Smooth muscle cell (in vitro differentiated cells): ENCODE data around the gene ADAMTS20. TPM values are rescaled to one million over a fixed set of nuclear protein-coding genes. Genes with fewer than 3 reads are reported as not detected.

ENCODE experiments used
- DNase-seq: peaks from one replicate; lab custom pipeline; 2025; ENCODE audit not compliant: unreplicated experiment; lab: John Stamatoyannopoulos, UW
- H2AFZ ChIP-seq: fragments of 200-600 bp; sonication (generic); 2 replicates; pipeline ENCODE4 v1.6.0; 2016; ENCODE audit warnings: antibody characterized with exemption, low read depth, mild to moderate bottlenecking
- H3F3A ChIP-seq: fragments of 200-600 bp; sonication (generic); 2 replicates; pipeline ENCODE4 v1.6.0; 2017; ENCODE audit warnings: antibody characterized with exemption, low read depth
- H3K27ac ChIP-seq: fragments of 200-600 bp; sonication (generic); 2 replicates; pipeline ENCODE4 v1.5.1; 2016; ENCODE audit warnings: low read depth, mild to moderate bottlenecking
- H3K27me3 ChIP-seq: fragments of 200-600 bp; sonication (generic); 2 replicates; pipeline ENCODE4 v1.6.1; 2016; ENCODE audit warnings: low read depth, mild to moderate bottlenecking
- H3K36me3 ChIP-seq: fragments of 200-600 bp; sonication (generic); 2 replicates; pipeline ENCODE4 v1.5.1; 2016; ENCODE audit warnings: low read depth
- H3K4me1 ChIP-seq: fragments of 200-600 bp; sonication (generic); 2 replicates; pipeline ENCODE4 v1.5.1; 2016; ENCODE audit warnings: low read depth
- H3K4me2 ChIP-seq: fragments of 200-600 bp; sonication (generic); 2 replicates; pipeline ENCODE4 v1.6.0; 2016; ENCODE audit warnings: mild to moderate bottlenecking
- H3K4me3 ChIP-seq: fragments of 200-600 bp; sonication (generic); 2 replicates; pipeline ENCODE4 v1.5.1; 2016; ENCODE audit warnings: mild to moderate bottlenecking
- H3K79me2 ChIP-seq: fragments of 200-600 bp; sonication (generic); 2 replicates; pipeline ENCODE4 v1.6.0; 2016; ENCODE audit warnings: low read depth, mild to moderate bottlenecking
- H3K9ac ChIP-seq: fragments of 200-600 bp; sonication (generic); 2 replicates; pipeline ENCODE4 v1.6.0; 2016; ENCODE audit warnings: low read depth
- H3K9me3 ChIP-seq: fragments of 200-600 bp; sonication (generic); replicated peaks from 2 replicates; pipeline ENCODE4 v1.5.1; 2016; ENCODE audit warnings: low read depth
- H4K20me1 ChIP-seq: fragments of 200-600 bp; sonication (generic); 2 replicates; pipeline ENCODE4 v1.6.0; 2016; ENCODE audit warnings: low read depth
- CTCF ChIP-seq: fragments of 200-600 bp; sonication (generic); IDR thresholded peaks from 2 replicates; pipeline ENCODE4 v1.5.1; 2017; ENCODE audit warnings: borderline replicate concordance, mild to moderate bottlenecking, antibody characterized with exemption; ENCODE audit not compliant: insufficient read depth, poor library complexity, severe bottlenecking
- WGBS: methylation state at CpG from one replicate; pipeline ENCODE4 v1.1.7; 2016; ENCODE audit warnings: low lambda C conversion rate; 5-methylcytosine and 5-hydroxymethylcytosine counted together
- polyA plus RNA-seq: library from polyadenylated mRNA; unstranded; fragments of >200 nt; fragmentation: Nextera tagmentation; extraction: Ambion mirVana; gene quantifications from 2 replicates; pipeline ENCODE4 v1.2.1, GENCODE V29; 2016
- total RNA-seq: library from RNA; depleted of rRNA; stranded (reverse); fragments of >200 nt; gene quantifications from 2 replicates; pipeline ENCODE4 v1.2.3, GENCODE V29; 2014

The ADAMTS20 gene
- total and polyA plus RNA-seq, 2 experiments from 2014 or later: 1.4 to 4.2 TPM

- H3K27ac ChIP-seq: peak overlapping the region; percentile 70
- no peak for TF ChIP-seq CTCF
- no peak overlapping the region for H2AFZ ChIP-seq
- H3K79me2 ChIP-seq: no peaks in the 10 kb centered on the region
- no peaks in the 10 kb centered on the region for H3K27me3 ChIP-seq
- H3K9me3 ChIP-seq: no peaks in the 10 kb centered on the region
- H3K4me2 ChIP-seq: peak overlapping the region; percentile 68
- WGBS: 38% methylated on average over 2 of the region's 2 CpGs
- no peak overlapping the region for H3K4me3 ChIP-seq
- peaks cover 10% of the 10 kb centered on the region for H3K4me1 ChIP-seq
- no peaks in the 10 kb centered on the region for H4K20me1 ChIP-seq
- no peaks in the 10 kb centered on the region for H3K36me3 ChIP-seq
- no peak overlapping the region for H3K9ac ChIP-seq
- DNase-seq: no peak
- peaks cover 13% of the 10 kb centered on the region for H3F3A ChIP-seq
Measured at GRCh38 chr12:43333644-43334043, 218.4 kb downstream of the ADAMTS20 start.

GRCh38 chr12:43332977-43333640 lies 218.9 kb downstream of the ADAMTS20 start:
- H3K4me3 ChIP-seq: no peak overlapping the region
- H3K4me1 ChIP-seq: peaks cover 7% of the 10 kb centered on the region
- no peak overlapping the region for H2AFZ ChIP-seq
- no peak for TF ChIP-seq CTCF
- no peaks in the 10 kb centered on the region for H3K79me2 ChIP-seq
- no peaks in the 10 kb centered on the region for H3K36me3 ChIP-seq
- 1% methylated on average over 2 of the region's 2 CpGs for WGBS
- H4K20me1 ChIP-seq: no peaks in the 10 kb centered on the region
- peak overlapping the region; percentile 70 for H3K27ac ChIP-seq
- H3K27me3 ChIP-seq: no peaks in the 10 kb centered on the region
- H3K9me3 ChIP-seq: no peaks in the 10 kb centered on the region
- no peak for DNase-seq
- H3K4me2 ChIP-seq: peak overlapping the region; percentile 68
- H3K9ac ChIP-seq: no peak overlapping the region
- peaks cover 10% of the 10 kb centered on the region for H3F3A ChIP-seq

- Histone ChIP-seq H2AFZ (no peak overlapping the region), H3K4me3 (no peak overlapping the region), H3K9me3 (no peaks in the 10 kb centered on the region), H3F3A (peaks cover 10% of the 10 kb centered on the region), H3K4me1 (peaks cover 7% of the 10 kb centered on the region), H3K27me3 (no peaks in the 10 kb centered on the region), H3K79me2 (no peaks in the 10 kb centered on the region), H3K36me3 (no peaks in the 10 kb centered on the region), H3K9ac (no peak overlapping the region), H3K27ac (peak overlapping the region; percentile 70), H3K4me2 (no peak overlapping the region), H4K20me1 (no peaks in the 10 kb centered on the region)
- TF ChIP-seq CTCF: no peak
- 85% methylated on average over 3 of the region's 3 CpGs for WGBS
- no peak for DNase-seq
Measured at GRCh38 chr12:43331935-43332334, 220.1 kb downstream of the ADAMTS20 start.

- no peak overlapping the region for H3K4me2 ChIP-seq
- no peaks in the 10 kb centered on the region for H3K36me3 ChIP-seq
- no peaks in the 10 kb centered on the region for H3K79me2 ChIP-seq
- no peak for DNase-seq
- H3K9ac ChIP-seq: no peak overlapping the region
- no peak for TF ChIP-seq CTCF
- H3F3A ChIP-seq: peaks cover 10% of the 10 kb centered on the region
- peaks cover 7% of the 10 kb centered on the region for H3K4me1 ChIP-seq
- H3K27me3 ChIP-seq: no peaks in the 10 kb centered on the region
- 63% methylated on average over 1 of the region's 1 CpG for WGBS
- no peak overlapping the region for H2AFZ ChIP-seq
- H3K4me3 ChIP-seq: no peak overlapping the region
- H3K27ac ChIP-seq: no peak overlapping the region
- no peaks in the 10 kb centered on the region for H3K9me3 ChIP-seq
- no peaks in the 10 kb centered on the region for H4K20me1 ChIP-seq
Measured at GRCh38 chr12:43329375-43329774, 222.6 kb downstream of the ADAMTS20 start.
